GM19238 (cell line): Measurements from ENCODE around the gene TRNP1.

Experiments used
- DNase-seq: peaks from one replicate; pipeline ENCODE4 v3.0.0; 2011; ENCODE audit warnings: low spot score; ENCODE audit not compliant: insufficient read length

TRNP1 gene

GRCh38 chr1:27000817-27001460 lies 7.4 kb downstream of the TRNP1 start:
- no peak for DNase-seq

GRCh38 chr1:27001570-27002360 lies 8.3 kb downstream of the TRNP1 start:
- no peak for DNase-seq

- no peak for DNase-seq
These were observed 10.4 kb downstream of the TRNP1 start for GRCh38 chr1:27003745-27004470.

GRCh38 chr1:27004471-27005165 lies 11.1 kb downstream of the TRNP1 start:
- no peak for DNase-seq

GRCh38 chr1:27005166-27005530 lies 11.7 kb downstream of the TRNP1 start:
- no peak for DNase-seq

GRCh38 chr1:27005648-27006496 lies 12.4 kb downstream of the TRNP1 start:
- DNase-seq = no peak

GRCh38 chr1:27006683-27007082 lies 13.2 kb downstream of the TRNP1 start:
- no peak for DNase-seq

GRCh38 chr1:27007909-27008582 lies 14.6 kb downstream of the TRNP1 start:
- no peak for DNase-seq

- no peak for DNase-seq
These were observed 16.2 kb downstream of the TRNP1 start for GRCh38 chr1:27009601-27010197.

GRCh38 chr1:27010226-27010994 lies 16.9 kb downstream of the TRNP1 start:
- DNase-seq = no peak

- DNase-seq = no peak
These were observed 17.7 kb downstream of the TRNP1 start for GRCh38 chr1:27011058-27011764.

- no peak for DNase-seq
These were observed 18.6 kb downstream of the TRNP1 start for GRCh38 chr1:27011976-27012563.

GRCh38 chr1:27015260-27015659 lies 21.8 kb downstream of the TRNP1 start:
- no peak for DNase-seq

GRCh38 chr1:27016376-27016775 lies 22.9 kb downstream of the TRNP1 start:
- DNase-seq = no peak

GRCh38 chr1:27017207-27017606 lies 23.7 kb downstream of the TRNP1 start:
- DNase-seq = no peak

- DNase-seq = no peak
These were observed 24.8 kb downstream of the TRNP1 start for GRCh38 chr1:27018316-27018715.

GRCh38 chr1:27021354-27022031 lies 28.0 kb downstream of the TRNP1 start:
- no peak for DNase-seq

GRCh38 chr1:27025718-27026117 lies 32.2 kb downstream of the TRNP1 start:
- DNase-seq = no peak
